Nephron progenitor cell (in vitro differentiated cells): Measurements from ENCODE around the gene AP1M1.
A peak's percentile ranks its signal among the peaks of the same experiment; 100 is the strongest.

Source experiments
- DNase-seq: peaks from one replicate; pipeline ENCODE4 v3.0.0; 2021
- H3K27ac Mint-ChIP-seq: 2 replicates; pipeline ENCODE4 v1.8.0; 2021; ENCODE audit warnings: mild to moderate bottlenecking, moderate library complexity, mixed read lengths
- H3K27me3 Mint-ChIP-seq: 2 replicates; pipeline ENCODE4 v1.8.0; 2021; ENCODE audit warnings: mild to moderate bottlenecking, low read depth, mixed read lengths; ENCODE audit not compliant: poor library complexity
- H3K36me3 Mint-ChIP-seq: 2 replicates; pipeline ENCODE4 v1.8.0; 2021; ENCODE audit warnings: low read depth, mixed read lengths
- H3K4me1 Mint-ChIP-seq: 2 replicates; pipeline ENCODE4 v1.8.0; 2021; ENCODE audit warnings: mixed read lengths
- H3K4me3 Mint-ChIP-seq: 2 replicates; pipeline ENCODE4 v1.8.0; 2021; ENCODE audit warnings: mild to moderate bottlenecking, moderate library complexity, mixed read lengths
- H3K9me3 Mint-ChIP-seq: 2 replicates; pipeline ENCODE4 v1.8.0; 2021; ENCODE audit warnings: mild to moderate bottlenecking, moderate library complexity, mixed read lengths
- CTCF ChIP-seq: fragments of 200-600 bp; sonication (generic); IDR thresholded peaks from 2 replicates; pipeline ENCODE4 v1.5.0; 2021; ENCODE audit warnings: antibody characterized with exemption

AP1M1 gene

GRCh38 chr19:16290692-16291091 is 93.0 kb downstream of the AP1M1 start:
- no peak overlapping the region for H3K4me3 Mint-ChIP-seq

GRCh38 chr19:16293118-16294091 is 95.7 kb downstream of the AP1M1 start:
- H3K36me3 Mint-ChIP-seq, result no peaks in the 10 kb centered on the region
- H3K27ac Mint-ChIP-seq, result peak overlapping the region; percentile 97
- peak overlapping the region; percentile 68 for H3K4me3 Mint-ChIP-seq
- no peaks in the 10 kb centered on the region for H3K9me3 Mint-ChIP-seq
- DNase-seq, result peak; percentile 19
- no peak for TF ChIP-seq CTCF
- peaks cover 22% of the 10 kb centered on the region for H3K4me1 Mint-ChIP-seq
- peaks cover 18% of the 10 kb centered on the region for H3K27me3 Mint-ChIP-seq

More at GRCh38 chr19:16290692-16291091, 93.0 kb downstream of the AP1M1 start:
- Mint-ChIP-seq H3K9me3 (no peaks in the 10 kb centered on the region), H3K27ac (no peak overlapping the region), H3K27me3 (peaks cover 23% of the 10 kb centered on the region), H3K4me1 (peaks cover 37% of the 10 kb centered on the region), H3K36me3 (no peaks in the 10 kb centered on the region)
- TF ChIP-seq CTCF, result no peak
- DNase-seq, result no peak

- Mint-ChIP-seq H3K27ac (no peak overlapping the region), H3K36me3 (no peaks in the 10 kb centered on the region), H3K4me3 (no peak overlapping the region), H3K27me3 (peaks cover 22% of the 10 kb centered on the region), H3K4me1 (peaks cover 22% of the 10 kb centered on the region), H3K9me3 (no peaks in the 10 kb centered on the region)
- TF ChIP-seq CTCF, result no peak
- no peak for DNase-seq
Measured at GRCh38 chr19:16295057-16295456, 97.3 kb downstream of the AP1M1 start.
